GM21529 (cell line): Measurements from ENCODE around the gene RESF1.
"Not testable (repeated sequence)": the region's sequence is repeated elsewhere in the genome, so short reads cannot be mapped to it uniquely, and the experiment has no call there.

ENCODE experiments used
- ATAC-seq: cut with Tn5 transposase; IDR thresholded peaks from one replicate; pipeline ENCODE4 v1.9.1; 2021; ENCODE audit not compliant: unreplicated experiment

Gene RESF1, protein sequence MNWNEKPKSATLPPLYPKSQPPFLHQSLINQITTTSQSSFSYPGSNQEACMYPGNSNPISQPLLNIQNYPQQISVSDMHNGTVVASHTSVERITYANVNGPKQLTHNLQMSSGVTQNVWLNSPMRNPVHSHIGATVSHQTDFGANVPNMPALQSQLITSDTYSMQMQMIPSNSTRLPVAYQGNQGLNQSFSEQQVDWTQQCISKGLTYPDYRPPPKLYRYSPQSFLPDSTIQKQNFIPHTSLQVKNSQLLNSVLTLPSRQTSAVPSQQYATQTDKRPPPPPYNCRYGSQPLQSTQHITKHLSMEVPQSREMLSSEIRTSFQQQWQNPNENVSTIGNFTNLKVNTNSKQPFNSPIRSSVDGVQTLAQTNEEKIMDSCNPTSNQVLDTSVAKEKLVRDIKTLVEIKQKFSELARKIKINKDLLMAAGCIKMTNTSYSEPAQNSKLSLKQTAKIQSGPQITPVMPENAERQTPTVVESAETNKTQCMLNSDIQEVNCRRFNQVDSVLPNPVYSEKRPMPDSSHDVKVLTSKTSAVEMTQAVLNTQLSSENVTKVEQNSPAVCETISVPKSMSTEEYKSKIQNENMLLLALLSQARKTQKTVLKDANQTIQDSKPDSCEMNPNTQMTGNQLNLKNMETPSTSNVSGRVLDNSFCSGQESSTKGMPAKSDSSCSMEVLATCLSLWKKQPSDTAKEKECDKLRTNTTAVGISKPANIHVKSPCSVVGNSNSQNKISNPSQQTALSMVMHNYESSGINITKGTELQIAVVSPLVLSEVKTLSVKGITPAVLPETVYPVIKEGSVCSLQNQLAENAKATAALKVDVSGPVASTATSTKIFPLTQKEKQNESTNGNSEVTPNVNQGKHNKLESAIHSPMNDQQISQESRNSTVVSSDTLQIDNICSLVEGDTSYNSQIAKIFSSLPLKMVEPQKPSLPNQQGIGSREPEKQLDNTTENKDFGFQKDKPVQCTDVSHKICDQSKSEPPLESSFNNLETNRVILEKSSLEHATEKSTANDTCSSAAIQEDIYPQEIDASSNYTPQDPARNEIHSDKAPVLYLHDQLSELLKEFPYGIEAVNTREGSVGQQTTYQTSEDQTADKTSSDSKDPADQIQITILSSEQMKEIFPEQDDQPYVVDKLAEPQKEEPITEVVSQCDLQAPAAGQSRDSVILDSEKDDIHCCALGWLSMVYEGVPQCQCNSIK (N-terminal part only)

DNA sequence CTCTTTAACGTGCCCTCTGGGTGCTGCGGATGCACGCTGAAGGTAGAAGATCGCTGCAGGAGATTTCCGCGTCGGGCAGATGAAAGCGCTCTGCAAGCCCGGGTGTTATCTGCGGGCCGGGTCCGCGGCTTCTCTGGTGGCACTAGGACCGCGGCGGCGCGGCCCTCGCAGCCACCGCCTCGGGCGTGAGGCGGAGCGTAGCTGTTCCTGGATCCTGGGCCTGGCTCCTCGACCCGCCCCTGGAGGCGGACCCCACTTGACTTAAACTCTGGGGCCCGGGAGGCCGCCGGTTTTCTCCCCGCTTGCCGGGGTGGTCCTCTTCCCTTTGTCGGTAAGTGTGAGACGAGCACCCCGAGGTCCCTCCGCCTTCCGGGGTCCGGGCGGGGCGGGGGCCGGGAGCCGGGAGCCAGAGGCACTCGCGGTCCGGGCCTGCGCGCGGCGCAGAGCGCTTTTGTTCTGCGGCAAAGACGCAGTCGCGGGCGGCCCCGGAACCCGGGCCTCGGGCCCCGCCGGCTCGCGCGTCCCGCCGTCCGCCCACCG lies at the start of gene RESF1:
Gene RESF1, plus strand, starts transcription at position 255 of the 540 bp plus-strand sequence. CDS start 21,541 bp downstream, outside the sequence.
- ATAC-seq: peak; percentile 85

DNA sequence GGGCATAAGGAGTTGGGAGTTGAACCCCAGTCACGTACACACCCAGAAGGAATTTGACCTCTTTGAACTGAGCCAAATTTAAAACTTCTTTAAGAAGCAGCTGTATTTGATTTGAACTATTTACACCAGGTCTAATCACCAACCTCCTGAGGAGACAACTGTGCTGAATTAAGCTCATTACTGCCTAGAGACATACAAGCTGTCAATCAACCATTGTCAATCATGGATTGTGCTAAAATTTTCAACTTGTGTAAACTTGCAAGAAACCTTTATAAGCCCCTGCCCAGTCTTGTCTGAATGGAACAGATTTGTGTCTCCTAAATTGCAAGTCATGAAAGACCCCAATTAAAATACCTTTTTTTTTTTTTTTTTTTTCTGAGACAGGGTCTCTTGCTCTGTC lies 44.3 kb upstream of the RESF1 start:
- ATAC-seq: no peak

DNA sequence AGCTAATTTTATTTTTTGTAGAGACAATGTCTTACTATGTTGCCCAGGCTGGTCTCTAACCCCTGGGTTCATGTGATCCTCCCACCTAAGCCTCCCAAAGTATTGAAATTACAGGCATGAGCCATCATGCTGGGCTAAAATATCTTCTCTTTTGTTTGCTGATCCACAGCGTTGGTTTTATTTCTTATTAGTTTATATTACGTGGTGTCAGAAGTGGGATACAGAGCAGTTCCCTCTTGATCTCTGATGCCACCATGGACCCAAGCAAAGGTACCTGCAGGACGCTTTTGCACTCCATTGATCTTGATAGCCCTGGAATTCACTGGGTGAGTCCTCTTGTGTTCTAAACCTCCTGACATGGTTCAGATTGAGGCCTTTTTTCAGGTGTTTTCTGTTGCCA lies 43.8 kb upstream of the RESF1 start:
- no peak for ATAC-seq

DNA sequence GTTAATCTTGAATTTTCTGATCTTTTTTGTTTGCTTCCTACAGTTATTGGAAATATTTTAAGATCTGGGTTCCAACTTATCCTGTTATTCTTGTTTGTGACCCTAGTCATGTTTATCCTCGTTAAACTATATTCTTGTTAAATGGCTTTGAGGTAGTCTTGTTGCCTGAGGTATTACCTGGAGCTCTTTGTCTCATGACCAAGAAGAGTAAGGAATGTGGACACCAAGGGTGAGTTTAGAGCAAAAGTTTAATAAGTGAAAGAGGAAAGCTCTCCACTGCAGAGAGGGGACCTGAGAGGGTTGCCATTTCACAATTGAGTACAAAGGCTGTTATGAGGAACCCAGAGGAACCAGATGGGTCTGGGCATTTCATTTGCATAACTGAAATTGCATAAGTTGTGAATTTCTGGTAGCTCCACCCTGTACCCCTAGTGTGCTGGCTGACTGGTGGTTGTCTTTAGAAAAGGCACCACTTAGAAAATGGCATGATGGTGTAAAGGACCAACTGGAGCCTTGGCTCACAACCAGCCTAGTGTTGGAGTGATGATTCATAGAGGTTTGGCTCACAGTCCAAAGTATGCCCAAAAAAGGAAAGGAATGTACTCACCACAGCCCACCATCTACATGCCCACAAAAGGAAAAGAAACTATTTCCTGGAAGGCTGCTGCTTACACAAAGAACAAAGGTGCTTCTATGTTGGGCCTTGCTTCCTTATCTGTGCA lies 36.7 kb upstream of the RESF1 start:
- ATAC-seq: no peak

DNA sequence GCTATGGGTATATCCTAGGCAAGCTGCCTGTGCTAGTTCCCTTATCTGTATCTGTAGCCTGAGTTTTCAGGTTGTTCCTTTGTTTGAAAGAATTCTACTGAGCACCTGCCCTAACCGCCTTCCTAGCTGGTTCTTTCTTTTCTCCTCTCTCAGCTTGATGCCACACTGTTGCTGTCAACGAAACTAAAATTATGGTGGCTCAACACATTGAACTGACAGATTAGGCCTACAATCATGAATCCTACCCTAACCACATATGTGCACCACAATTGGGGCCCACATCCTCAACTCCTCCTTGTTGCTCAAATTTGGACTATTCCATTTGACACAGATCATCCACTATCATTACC lies 36.2 kb upstream of the RESF1 start:
- ATAC-seq: no peak

DNA sequence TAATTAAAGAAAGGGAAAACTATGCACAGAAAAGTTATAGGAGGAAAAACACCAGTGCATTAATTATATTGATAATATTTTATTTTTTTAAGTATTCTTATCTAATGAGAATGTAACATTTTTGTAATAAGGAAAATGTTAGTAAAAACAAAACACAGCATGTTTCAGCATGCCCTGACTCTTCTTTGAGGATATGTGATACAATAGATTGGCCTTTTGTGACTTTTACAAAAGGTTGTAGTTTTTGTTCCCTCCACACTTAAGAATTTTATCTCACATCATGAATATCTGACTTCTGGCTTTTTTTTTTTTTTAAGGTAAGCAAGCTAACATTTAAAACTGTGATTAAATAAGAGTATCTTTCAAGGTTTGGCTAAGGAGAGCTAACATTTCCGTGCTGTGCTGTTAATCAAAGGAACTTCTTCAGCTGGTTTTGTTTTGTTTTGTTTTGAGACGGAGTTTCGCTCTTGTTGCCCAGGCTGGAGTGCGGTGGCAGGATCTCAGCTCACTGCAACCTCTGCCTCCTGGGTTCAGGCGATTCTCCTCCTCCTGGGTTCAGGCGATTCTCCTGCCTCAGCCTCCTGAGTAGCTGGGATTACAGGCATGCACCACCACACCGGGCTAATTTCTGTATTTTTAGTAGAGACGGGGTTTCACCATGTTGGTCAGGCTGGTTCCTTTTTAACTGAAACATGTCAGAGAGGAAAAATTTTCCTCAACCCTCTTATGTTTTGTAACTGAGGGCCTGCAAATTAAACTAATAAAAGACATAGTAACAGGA lies 30.8 kb upstream of the RESF1 start:
- ATAC-seq: peak; percentile 70

DNA sequence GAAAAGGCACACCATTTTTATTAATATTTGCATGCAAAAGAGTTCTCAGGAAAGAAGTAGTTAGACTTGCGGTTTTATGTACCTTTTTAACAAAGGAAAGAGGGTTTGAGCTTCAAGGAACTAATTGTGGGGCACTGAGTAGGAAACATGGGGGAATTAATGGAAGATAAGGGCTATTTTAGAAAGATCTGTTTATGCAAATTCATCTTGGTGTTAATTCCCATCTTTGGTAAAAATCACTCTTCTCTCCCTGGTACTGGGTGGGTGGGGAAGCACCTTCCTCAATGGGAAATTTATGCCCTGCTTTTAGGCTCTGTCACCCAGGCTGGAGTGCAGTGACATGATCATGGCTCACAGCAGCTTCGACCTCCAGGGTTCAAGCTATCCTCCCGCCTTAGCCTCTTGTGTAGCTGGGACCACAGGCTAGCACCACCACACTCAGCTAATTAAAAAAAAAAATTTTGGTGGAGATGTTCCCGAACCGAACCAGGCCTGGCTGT lies 30.1 kb upstream of the RESF1 start:
- peak; percentile 22 for ATAC-seq

DNA sequence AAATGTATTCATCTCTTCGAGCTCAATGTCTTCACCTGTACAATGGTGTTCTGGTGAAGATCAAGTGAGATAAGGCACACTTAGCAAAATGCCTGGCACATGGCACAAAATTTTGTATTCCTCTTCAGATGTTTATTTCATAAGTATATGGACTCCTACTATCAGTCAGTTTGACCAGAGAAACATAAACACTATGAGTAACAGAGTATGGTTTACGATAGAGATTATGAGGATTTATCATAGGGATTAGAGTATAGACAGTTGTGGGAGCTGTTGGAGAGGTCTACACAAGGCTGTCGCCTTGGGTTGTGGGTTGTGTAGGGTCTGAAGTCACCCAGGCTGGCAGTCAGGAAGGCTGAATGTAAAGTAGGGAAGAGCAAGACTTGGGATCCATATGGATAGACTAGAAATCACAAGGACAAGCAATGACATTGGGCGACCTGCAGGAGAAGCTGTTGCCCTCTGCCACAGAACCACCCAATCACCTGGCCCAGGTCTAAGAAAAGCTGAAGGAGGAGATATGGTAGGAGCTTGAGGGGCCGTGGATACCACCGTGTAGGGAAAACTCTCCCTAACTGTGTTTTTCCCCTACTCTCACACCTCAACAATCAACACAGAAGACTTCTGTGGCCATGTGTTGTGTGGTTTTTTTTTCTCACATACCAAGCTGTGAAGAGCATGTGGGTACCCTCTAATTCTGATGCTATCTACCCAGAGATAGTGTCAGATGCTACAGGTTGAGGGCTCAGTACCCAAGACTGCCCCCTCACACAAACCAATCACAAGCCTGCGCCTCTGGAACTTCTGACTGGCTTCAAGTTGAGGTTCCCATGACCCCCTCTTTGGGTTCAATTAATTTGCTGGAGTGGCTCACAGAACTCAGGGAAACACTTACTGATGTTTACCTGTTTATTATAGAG lies 27.2 kb upstream of the RESF1 start:
- ATAC-seq: no peak

DNA sequence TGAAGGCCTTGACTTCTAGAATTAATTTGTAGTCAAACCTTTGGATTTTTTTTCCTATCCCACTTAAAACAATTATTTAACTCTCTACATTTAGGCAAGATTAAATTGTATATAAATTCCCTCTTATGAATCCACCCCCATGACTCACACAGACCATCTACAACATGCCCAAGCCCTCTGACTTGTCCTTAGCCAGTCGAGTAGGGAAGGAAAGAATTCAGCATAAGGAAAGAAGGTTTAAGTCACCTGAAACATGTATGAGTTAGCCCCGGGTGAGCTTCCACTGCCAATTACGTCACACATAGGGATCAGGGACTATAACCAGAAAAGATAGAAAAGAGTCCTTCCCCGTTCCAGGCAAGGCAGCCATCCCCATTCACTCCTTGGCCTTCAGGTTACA lies 14.9 kb upstream of the RESF1 start:
- no peak for ATAC-seq

DNA sequence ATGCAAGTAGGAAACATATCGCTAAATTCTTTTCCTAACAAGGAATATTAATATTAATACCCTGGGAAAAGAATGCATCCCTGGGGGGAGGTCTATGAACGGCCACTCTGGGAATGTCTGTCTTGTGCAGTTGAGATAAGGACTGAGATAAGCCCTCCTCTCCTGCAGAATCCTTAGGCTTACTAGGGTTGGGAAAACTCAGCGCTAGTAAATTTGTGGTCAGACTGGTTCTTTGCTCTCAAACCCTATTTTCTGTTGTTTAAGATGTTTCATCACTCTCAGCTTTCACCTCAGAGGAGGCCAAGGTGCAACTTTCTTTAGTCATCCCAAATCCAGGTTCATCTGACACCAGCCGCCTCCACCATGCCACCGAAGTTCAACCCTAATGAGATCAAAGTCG lies 11.2 kb upstream of the RESF1 start:
- no peak for ATAC-seq

DNA sequence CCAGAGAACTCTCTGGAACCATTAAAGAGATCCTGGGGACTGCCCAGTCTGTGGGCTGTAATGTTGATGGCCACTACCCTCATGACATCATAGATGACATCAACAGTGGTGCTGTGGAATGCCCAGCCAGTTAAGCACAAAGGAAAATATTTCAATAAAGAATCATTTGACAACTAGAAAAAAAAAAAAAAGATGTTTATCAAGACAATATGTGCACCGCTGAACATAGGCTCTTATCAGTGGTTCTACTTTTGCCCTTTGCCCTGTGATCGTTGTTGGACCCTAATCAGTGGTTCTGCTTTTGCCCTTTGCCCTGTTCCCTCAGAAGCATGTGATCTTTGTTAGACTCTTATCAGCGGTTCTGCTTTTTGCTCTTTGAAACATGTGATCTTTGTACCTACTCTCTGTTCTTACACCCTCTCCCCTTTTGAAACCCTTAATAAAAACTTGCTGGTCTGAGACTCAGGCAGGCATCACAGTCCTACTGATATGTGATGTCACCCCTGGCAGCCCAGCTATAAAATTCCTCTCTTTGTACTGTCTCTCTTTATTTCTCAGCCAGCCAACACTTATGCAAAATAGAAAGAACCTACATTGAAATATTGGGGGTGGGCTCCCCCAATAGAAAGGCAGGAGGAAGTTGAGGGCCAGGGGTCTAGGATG lies 10.4 kb upstream of the RESF1 start:
- not testable (repeated sequence) for ATAC-seq

DNA sequence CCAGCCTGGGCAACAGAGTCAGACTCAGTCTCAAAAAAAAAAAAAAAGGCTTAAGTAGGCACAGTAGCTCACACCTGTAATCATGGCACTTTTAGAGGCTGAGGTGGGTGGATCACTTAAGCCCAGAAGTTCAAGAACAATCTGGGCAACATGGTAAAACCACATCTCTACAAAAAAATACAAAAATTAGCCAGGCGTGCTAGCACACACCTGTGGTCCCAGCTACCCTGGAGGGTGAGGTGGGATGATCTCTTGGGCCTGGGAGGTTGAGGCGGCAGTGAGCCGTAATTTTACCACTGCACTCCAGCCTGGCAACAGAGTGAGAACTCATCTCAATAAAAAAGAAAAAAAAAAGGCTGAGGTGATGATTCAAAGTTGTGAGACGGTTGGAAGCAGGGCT lies 9.1 kb upstream of the RESF1 start:
- no peak for ATAC-seq

DNA sequence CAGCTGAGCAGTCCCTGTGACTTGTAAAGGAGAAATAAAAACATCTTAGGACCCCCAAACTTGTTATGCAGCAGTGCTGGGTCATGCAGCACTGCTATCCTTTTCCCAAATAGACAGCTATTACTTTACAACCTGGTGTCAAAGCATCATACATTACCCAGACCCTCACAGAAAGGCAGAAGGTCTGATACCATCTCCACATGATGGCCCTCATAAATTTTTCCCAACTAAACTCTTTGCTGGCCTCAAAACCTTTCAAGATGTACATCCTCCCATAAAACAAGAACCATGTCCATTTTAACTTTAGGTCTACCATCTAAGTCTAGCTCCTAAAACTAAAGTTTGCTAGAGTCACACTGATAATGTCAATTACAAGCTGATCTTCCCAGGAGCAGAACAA lies 8.7 kb upstream of the RESF1 start:
- ATAC-seq: no peak

DNA sequence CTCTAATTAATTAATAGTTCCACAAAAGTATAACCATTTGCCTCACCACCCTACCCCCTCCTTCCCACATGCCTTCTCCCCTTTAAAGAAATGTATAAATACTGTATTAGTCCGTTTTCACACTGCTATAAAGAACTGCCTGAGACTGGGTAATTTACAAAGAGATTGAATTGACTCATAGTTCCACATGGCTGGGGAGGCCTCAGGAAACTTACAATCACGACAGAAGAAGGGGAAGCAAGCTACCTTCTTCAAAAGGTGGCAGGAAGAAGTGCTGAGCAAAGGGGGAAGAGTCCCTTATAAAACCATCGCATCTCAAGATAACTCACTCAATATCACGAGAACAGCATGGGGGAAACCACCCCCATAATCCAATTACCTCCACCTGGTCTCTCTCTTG lies 8.2 kb upstream of the RESF1 start:
- ATAC-seq: no peak

DNA sequence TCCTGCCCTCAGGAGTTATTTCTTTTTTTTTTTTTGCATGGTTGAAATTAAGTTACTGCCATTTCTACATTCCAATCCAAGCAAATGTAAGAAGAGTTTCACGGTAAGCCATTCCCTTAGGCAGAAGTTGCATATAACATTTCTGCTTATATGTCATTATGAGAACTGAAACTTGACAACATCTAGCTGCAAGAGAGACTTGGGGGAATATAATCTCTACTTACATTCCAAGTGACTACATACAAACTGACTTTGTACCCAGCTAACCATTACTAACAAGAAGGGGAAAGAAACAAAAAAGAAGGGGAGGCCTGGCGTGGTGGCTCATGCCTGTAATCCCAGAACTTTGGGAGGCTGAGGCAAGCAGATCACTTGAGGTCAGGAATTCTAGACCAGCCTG lies 7.3 kb upstream of the RESF1 start:
- no peak for ATAC-seq

DNA sequence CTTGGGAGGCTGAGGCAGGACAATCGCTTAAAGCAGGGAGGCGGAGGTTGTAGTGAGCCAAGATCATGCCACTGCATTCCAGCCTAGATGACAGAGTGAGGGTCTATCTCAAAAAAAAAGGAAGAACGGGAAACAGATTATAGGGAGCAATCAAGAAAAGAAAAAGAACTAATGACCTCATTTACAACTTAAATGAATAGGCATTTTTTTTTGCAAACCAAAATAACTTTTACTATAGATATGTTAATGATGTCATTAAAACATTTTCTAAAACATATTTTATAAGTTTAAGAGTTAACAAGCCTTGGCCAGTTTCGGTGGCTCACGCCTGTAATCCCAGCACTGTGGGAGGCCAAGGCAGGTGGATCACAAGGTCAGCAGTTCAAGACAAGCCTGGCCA lies 6.8 kb upstream of the RESF1 start:
- ATAC-seq: no peak

DNA sequence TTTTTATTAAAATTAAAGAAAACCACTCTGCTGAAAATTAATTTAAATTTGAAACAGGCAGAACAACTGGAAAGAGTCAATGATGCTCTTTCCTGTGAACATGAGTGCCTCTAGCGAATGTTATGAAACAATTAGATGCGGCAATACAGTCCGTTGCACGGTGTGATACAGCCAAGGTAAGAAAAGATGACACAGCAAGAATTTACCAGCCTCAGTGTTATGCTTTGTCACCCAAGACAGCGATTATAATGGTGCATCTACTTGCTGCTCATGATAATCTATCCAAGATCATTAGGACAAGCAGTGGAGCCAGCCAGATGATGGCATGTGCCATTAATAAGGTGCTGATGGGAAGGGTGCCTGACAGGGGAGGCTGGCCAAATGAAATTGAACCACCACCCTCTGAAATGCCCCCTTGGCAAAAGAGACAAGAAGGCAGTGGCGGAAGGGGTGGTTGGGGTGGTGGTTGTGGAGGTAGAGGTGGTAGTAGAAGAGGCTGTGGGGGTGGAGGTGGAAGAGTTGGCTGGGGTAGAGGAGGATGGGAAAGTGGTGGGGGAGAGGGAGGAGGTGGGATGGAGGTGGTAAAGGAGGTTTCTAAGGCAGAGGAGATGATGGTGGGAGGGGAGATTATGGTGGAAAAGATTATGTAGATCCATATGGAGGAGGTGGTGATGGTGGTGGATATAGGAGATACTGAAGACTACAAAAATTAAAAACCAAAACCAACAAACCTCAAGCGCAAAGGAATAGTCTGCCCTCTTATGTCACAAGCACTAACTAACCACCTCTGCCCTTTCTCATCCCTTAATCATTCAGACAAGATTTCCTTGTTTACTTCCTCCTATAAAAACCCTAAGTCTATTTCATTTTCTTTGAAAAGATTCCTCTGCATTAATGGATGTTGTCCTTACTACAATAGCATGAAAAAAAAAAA lies 4.0 kb upstream of the RESF1 start:
- no peak for ATAC-seq
